Caco-2 (cell line): ENCODE data around the gene BTNL3. TPM values are rescaled to one million over a fixed set of nuclear protein-coding genes. Genes with fewer than 3 reads are reported as not detected.

Experiments
- BruUV-seq: library from RNA; stranded (reverse); fragments of 400-500 nt; replicated peaks from 2 replicates; lab custom pipeline; 2021; lab: Mats Ljungman, UMichigan
- CTCF ChIA-PET: fragments of 300-600 bp; sonication (Branson Sonifier 250); formaldehyde crosslinking; loops from one replicate; lab custom pipeline; 2022; ENCODE audit warnings: antibody characterized with exemption; lab: Charles Lee
- POLR2A ChIA-PET: fragments of 300-600 bp; sonication (Branson Sonifier 250); formaldehyde crosslinking; loops from one replicate; lab custom pipeline; 2022; ENCODE audit warnings: antibody characterized with exemption; lab: Charles Lee
- DNase-seq, 2 experiments: peaks; one replicate each; pipeline versions ENCODE4 v3.0.0 to v3.0.0-alpha.2; 2020 to 2022
- H3K27me3 ChIP-seq: replicated peaks from 2 replicates; pipeline ENCODE4 v1.6.0; 2011; ENCODE audit warnings: low read length; ENCODE audit not compliant: control insufficient read depth, insufficient read depth
- H3K36me3 ChIP-seq: 2 replicates; pipeline ENCODE4 v1.5.1; 2011; ENCODE audit warnings: low read length; ENCODE audit not compliant: control insufficient read depth, insufficient read depth
- H3K4me1 ChIP-seq: fragments of 250-450 bp; sonication (Bioruptor Pico); 2 replicates; pipeline ENCODE4 v1.5.1; 2020; ENCODE audit warnings: mild to moderate bottlenecking
- H3K4me3 ChIP-seq: 2 replicates; pipeline ENCODE4 v1.5.1; 2011; ENCODE audit warnings: low read depth, mild to moderate bottlenecking, control low read depth, low read length
- H3K9me3 ChIP-seq: fragments of 250-450 bp; sonication (Bioruptor Pico); 2 replicates; pipeline ENCODE4 v1.5.1; 2020; ENCODE audit warnings: mild to moderate bottlenecking, moderate library complexity
- H3K27ac Mint-ChIP-seq: one replicate; pipeline ENCODE4 v1.8.0; 2022; ENCODE audit warnings: mixed read lengths; ENCODE audit not compliant: unreplicated experiment
- H3K27me3 Mint-ChIP-seq: one replicate; pipeline ENCODE4 v1.8.0; 2022; ENCODE audit warnings: mixed read lengths; ENCODE audit not compliant: insufficient read depth, unreplicated experiment
- H3K36me3 Mint-ChIP-seq: one replicate; pipeline ENCODE4 v1.8.0; 2022; ENCODE audit warnings: mild to moderate bottlenecking, mixed read lengths; ENCODE audit not compliant: insufficient read depth, unreplicated experiment
- H3K4me1 Mint-ChIP-seq: one replicate; pipeline ENCODE4 v1.8.0; 2022; ENCODE audit warnings: low read depth, mixed read lengths; ENCODE audit not compliant: unreplicated experiment
- H3K4me3 Mint-ChIP-seq: one replicate; pipeline ENCODE4 v1.8.0; 2022; ENCODE audit warnings: mild to moderate bottlenecking, moderate library complexity, mixed read lengths; ENCODE audit not compliant: unreplicated experiment
- H3K9me3 Mint-ChIP-seq: one replicate; pipeline ENCODE4 v1.8.0; 2022; ENCODE audit warnings: mixed read lengths; ENCODE audit not compliant: unreplicated experiment
- intact Hi-C: fragments of 100-400 bp; cut with micrococcal nuclease; formaldehyde crosslinking; loops from one replicate; pipeline ENCODE4 v1.10.0; 2022; ENCODE audit not compliant: unreplicated experiment
- total RNA-seq: library from RNA; stranded (reverse); gene quantifications from 2 replicates; pipeline ENCODE4 v1.2.3, GENCODE V29; 2022
- TF ChIP-seq, protein P1 (sequence below), 2 experiments: fragments of 200-600 bp in 1 of 2; IDR thresholded peaks; 1 replicate in 1 of 2; 2 replicates in 1 of 2; pipeline versions ENCODE4 v1.5.1 to v1.8.0; 2011 to 2022; ENCODE audit warnings: antibody characterized with exemption in 1 of 2, control low read depth in 1 of 2, inconsistent platforms in 1 of 2, low read depth in 1 of 2, low read length in 1 of 2, mild to moderate bottlenecking in 1 of 2, moderate library complexity in 1 of 2; ENCODE audit not compliant: insufficient read depth in 1 of 2, severe bottlenecking in 1 of 2, unreplicated experiment in 1 of 2

The BTNL3 gene
- total RNA-seq, 1 experiment from 2014 or later, result not detected

DNA sequence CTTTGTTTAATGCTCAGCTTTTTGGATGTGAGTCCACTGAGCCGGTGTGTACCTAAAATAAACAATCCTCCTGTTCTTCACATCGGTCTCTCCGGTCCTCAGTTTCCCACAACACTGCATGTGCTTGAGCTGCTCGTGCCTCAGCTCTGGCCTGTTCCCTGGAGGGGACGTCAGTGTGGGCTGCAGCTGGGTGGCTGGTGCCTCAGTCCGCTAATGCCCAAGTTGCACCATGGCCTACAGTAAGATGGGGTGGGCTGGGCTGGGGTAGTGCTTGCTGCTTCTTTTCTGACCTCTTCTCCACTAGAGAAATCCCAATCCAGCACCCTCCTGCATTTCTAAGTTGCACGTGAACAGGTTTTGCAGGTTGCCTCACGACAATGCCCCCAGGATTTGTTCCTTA, 50.8 kb downstream of the BTNL3 start:
- no peaks in the 10 kb centered on the region for H3K27me3 ChIP-seq
- H3K4me1 ChIP-seq, result no peaks in the 10 kb centered on the region
- ChIA-PET CTCF (interaction anchor here (0.5 to 0.7 kb wide), 2 partner anchors 94 to 113 kb away, joined by 3 read pairs; no protein-coding TSS in a partner anchor), POLR2A (no interaction called here)
- DNase-seq, result no peak
- Mint-ChIP-seq H3K27ac (no peak overlapping the region), H3K9me3 (no peaks in the 10 kb centered on the region), H3K27me3 (peaks cover 5% of the 10 kb centered on the region), H3K4me1 (no peaks in the 10 kb centered on the region), H3K36me3 (no peaks in the 10 kb centered on the region), H3K4me3 (no peak overlapping the region)
- TF ChIP-seq, protein P1, sequence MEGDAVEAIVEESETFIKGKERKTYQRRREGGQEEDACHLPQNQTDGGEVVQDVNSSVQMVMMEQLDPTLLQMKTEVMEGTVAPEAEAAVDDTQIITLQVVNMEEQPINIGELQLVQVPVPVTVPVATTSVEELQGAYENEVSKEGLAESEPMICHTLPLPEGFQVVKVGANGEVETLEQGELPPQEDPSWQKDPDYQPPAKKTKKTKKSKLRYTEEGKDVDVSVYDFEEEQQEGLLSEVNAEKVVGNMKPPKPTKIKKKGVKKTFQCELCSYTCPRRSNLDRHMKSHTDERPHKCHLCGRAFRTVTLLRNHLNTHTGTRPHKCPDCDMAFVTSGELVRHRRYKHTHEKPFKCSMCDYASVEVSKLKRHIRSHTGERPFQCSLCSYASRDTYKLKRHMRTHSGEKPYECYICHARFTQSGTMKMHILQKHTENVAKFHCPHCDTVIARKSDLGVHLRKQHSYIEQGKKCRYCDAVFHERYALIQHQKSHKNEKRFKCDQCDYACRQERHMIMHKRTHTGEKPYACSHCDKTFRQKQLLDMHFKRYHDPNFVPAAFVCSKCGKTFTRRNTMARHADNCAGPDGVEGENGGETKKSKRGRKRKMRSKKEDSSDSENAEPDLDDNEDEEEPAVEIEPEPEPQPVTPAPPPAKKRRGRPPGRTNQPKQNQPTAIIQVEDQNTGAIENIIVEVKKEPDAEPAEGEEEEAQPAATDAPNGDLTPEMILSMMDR (IDR thresholded peaks at IDR 0.05; ENCODE audit: insufficient read depth in 1 of 2, low read depth in 1 of 2, low read length in 1 of 2, severe bottlenecking in 1 of 2, unreplicated experiment in 1 of 2), result no peak
- no peak overlapping the region for H3K4me3 ChIP-seq
- H3K9me3 ChIP-seq, result no peaks in the 10 kb centered on the region
- BruUV-seq, result no TSS peak
- H3K36me3 ChIP-seq, result no peaks in the 10 kb centered on the region
- intact Hi-C loops, result no loop called here

DNA sequence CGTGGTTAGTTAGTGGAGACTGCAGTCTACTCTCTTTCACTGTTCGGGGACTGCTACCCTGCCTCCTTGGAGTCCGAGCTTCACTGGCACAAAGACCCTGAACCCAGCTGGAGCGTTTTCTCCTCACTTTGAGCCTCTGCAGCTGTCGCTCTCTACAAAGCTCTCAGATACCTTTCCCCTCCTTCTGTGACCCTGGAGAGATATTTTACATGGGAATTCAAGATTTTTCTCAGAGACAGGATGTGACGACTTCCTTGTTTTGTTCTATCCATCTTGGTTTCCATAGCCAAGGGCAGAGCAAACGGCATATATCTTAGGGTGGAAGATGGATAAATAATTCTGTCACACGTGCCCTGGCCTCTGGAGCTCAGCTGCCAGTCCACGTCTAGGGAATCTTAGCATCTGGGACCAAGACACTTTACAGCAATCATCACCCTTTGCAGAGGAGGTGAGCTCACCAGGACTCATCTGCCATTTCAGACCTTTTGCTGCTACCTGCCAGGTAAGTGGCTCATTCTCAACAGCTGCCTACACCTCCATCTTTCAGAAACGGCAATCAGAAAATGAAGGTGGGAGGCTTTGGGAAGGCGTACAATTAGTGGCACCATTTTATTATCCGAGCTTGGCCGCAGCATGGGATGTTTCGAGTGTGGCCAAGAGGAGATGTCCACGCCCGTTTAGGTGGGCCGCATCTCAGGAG, 51.4 kb downstream of the BTNL3 start, which contains the start of gene BTNL9:
TSS of gene BTNL9 (plus strand) at position 336 of the 700 bp plus-strand sequence. CDS start 5,224 bp downstream, outside the sequence.
- intact Hi-C loops, result loop anchor here (5.0 kb wide), 1 partner anchor 253 kb away; no protein-coding TSS in a partner anchor

DNA sequence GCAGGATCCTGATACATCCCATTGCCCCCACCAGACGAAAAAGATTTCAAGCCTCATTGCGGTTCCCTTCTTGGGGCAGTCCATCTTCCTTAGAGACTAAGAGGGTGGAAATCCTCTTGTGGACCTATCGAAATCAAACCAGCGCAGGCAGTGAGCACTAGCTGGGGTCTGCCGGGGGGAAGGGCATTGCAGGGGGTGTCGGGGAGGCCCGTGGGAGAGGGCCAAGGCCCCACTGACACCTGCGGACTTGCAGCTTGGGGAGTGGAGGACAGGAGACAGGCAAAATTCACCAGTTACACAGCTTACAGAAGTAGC, 51.9 kb downstream of the BTNL3 start:
- Mint-ChIP-seq H3K9me3 (no peaks in the 10 kb centered on the region), H3K4me3 (no peak overlapping the region), H3K27ac (no peak overlapping the region), H3K4me1 (no peaks in the 10 kb centered on the region), H3K27me3 (peaks cover 5% of the 10 kb centered on the region), H3K36me3 (no peaks in the 10 kb centered on the region)
- no peaks in the 10 kb centered on the region for H3K4me1 ChIP-seq
- no peaks in the 10 kb centered on the region for H3K36me3 ChIP-seq
- TF ChIP-seq, protein P1 (IDR thresholded peaks at IDR 0.05; ENCODE audit: insufficient read depth in 1 of 2, low read depth in 1 of 2, low read length in 1 of 2, severe bottlenecking in 1 of 2, unreplicated experiment in 1 of 2), result no peak
- BruUV-seq, result no TSS peak
- no peaks in the 10 kb centered on the region for H3K27me3 ChIP-seq
- POLR2A ChIA-PET, result no interaction called here
- no peaks in the 10 kb centered on the region for H3K9me3 ChIP-seq
- CTCF ChIA-PET, result no interaction called here
- DNase-seq, result no peak
- no peak overlapping the region for H3K4me3 ChIP-seq
- intact Hi-C loops, result loop anchor here (5.0 kb wide), 1 partner anchor 253 kb away; no protein-coding TSS in a partner anchor

More for the DNA sequence above, 51.4 kb downstream of the BTNL3 start, which contains the start of gene BTNL9:
- ChIA-PET CTCF (no interaction called here), POLR2A (interaction anchor here (0.6 kb wide), 1 partner anchor 179 kb away, joined by 3 read pairs; the partner anchor contains the start of gene ZFP62)
- Mint-ChIP-seq H3K27ac (no peak within 1 kb of the TSS), H3K9me3 (no peaks in the 10 kb centered on the region), H3K4me3 (no peak within 1 kb of the TSS), H3K27me3 (peaks cover 5% of the 10 kb centered on the region), H3K36me3 (no peaks in the 10 kb centered on the region), H3K4me1 (no peaks in the 10 kb centered on the region)
- Histone ChIP-seq H3K4me3 (no peak within 1 kb of the TSS), H3K36me3 (no peaks in the 10 kb centered on the region), H3K4me1 (no peaks in the 10 kb centered on the region), H3K9me3 (no peaks in the 10 kb centered on the region), H3K27me3 (no peaks in the 10 kb centered on the region)
- DNase-seq, result no peak
- BruUV-seq, result no TSS peak
- TF ChIP-seq, protein P1 (IDR thresholded peaks at IDR 0.05; ENCODE audit: insufficient read depth in 1 of 2, low read depth in 1 of 2, low read length in 1 of 2, severe bottlenecking in 1 of 2, unreplicated experiment in 1 of 2), result no peak
